T follicular helper cell (primary cell): ENCODE measurements around the gene SLC26A1.

ENCODE experiments used
- DNase-seq: peaks from one replicate; pipeline ENCODE4 v3.0.0-alpha.2; 2020; ENCODE audit warnings: low read depth

Gene SLC26A1

GRCh38 chr4:998096-998691, 5.0 kb upstream of the SLC26A1 start:
- DNase-seq, result no peak

GRCh38 chr4:997375-998071, 4.3 kb upstream of the SLC26A1 start:
- no peak for DNase-seq

- no peak for DNase-seq
Observed at GRCh38 chr4:996997-997374, 3.8 kb upstream of the SLC26A1 start.

GRCh38 chr4:996030-996996, 3.1 kb upstream of the SLC26A1 start:
- no peak for DNase-seq

- no peak for DNase-seq
Observed at GRCh38 chr4:995311-996026, 2.3 kb upstream of the SLC26A1 start.

GRCh38 chr4:992297-993110, 700 bp downstream of the SLC26A1 start:
- no peak for DNase-seq

- DNase-seq, result no peak
Observed at GRCh38 chr4:991451-992296, 1.5 kb downstream of the SLC26A1 start.

- DNase-seq, result no peak
Observed at GRCh38 chr4:990746-991367, 2.3 kb downstream of the SLC26A1 start.

GRCh38 chr4:989722-990471, 3.3 kb downstream of the SLC26A1 start:
- no peak for DNase-seq

- DNase-seq, result no peak
Observed at GRCh38 chr4:988726-989721, 4.2 kb downstream of the SLC26A1 start.

GRCh38 chr4:987624-988513, 5.3 kb downstream of the SLC26A1 start:
- DNase-seq, result no peak

- DNase-seq, result peak; percentile 79
Observed at GRCh38 chr4:986879-987623, 6.2 kb downstream of the SLC26A1 start, which contains the start of gene IDUA. Gene IDUA (plus strand): TSS chr4:987044. CDS start chr4:987085, 41 bp downstream.

GRCh38 chr4:986428-986878, 6.8 kb downstream of the SLC26A1 start:
- no peak for DNase-seq

GRCh38 chr4:985123-985830, 7.9 kb downstream of the SLC26A1 start:
- DNase-seq, result peak; percentile 56
